K562 (cell line): ENCODE results near the gene DLGAP1.

ENCODE experiments used
- CHD2 ChIP-seq: IDR thresholded peaks from 2 replicates; pipeline ENCODE4 v1.6.1; 2011; ENCODE audit warnings: low read depth, low read length
- CTCF ChIP-seq, 3 experiments: IDR thresholded peaks in 2 of 3; conservative IDR thresholded peaks in 1 of 3; 2 replicates each; pipeline ENCODE4 v1.5.1; 2011 to 2012; ENCODE audit warnings: low read length in 3 of 3, mild to moderate bottlenecking in 3 of 3, control low read depth in 2 of 3, improper control_type of control experiment in 1 of 3, inconsistent platforms in 1 of 3, low read depth in 1 of 3, mixed read lengths in 1 of 3, moderate library complexity in 1 of 3; ENCODE audit not compliant: insufficient read depth in 2 of 3
- HBP1 ChIP-seq: fragments of 450-650 bp; formaldehyde crosslinking; IDR thresholded peaks from 2 replicates; pipeline ENCODE4 v1.4.0; 2022; ENCODE audit warnings: missing genetic modification characterization
- HLTF ChIP-seq: fragments of 450-650 bp; IDR thresholded peaks from 2 replicates; pipeline ENCODE4 v1.6.1; 2016
- MYBL2 ChIP-seq, 2 experiments: fragments of 450-650 bp in 1 of 2; sonication (generic) in 1 of 2; formaldehyde crosslinking in 1 of 2; IDR thresholded peaks; 2 replicates each; pipeline versions ENCODE4 v1.6.1 to v1.8.1; 2017 to 2022; ENCODE audit warnings: borderline replicate concordance in 1 of 2, inconsistent platforms in 1 of 2, low read depth in 1 of 2, mild to moderate bottlenecking in 1 of 2, missing genetic modification reagents in 1 of 2, moderate library complexity in 1 of 2
- NR2C2 ChIP-seq, 2 experiments: fragments of 200-800 bp in 1 of 2; sonication (Bioruptor generic) in 1 of 2; sonication (generic) in 1 of 2; formaldehyde crosslinking in 1 of 2; IDR thresholded peaks; 2 replicates each; pipeline versions ENCODE4 v1.6.1 to v1.8.0; 2016 to 2022; ENCODE audit warnings: mild to moderate bottlenecking in 1 of 2, missing compliant biosample characterization in 1 of 2, missing genetic modification characterization in 1 of 2, missing genetic modification reagents in 1 of 2
- RERE ChIP-seq: sonication (generic); formaldehyde crosslinking; IDR thresholded peaks from 2 replicates; pipeline ENCODE4 v1.8.0; 2023; ENCODE audit warnings: missing genetic modification reagents, mild to moderate bottlenecking, borderline replicate concordance
- SMC3 ChIP-seq: conservative IDR thresholded peaks from 2 replicates; pipeline ENCODE4 v1.6.1; 2011; ENCODE audit warnings: low read depth, low read length, improper control_type of control experiment; ENCODE audit not compliant: insufficient read depth
- ZBTB33 ChIP-seq: sonication (generic); formaldehyde crosslinking; IDR thresholded peaks from 2 replicates; pipeline ENCODE4 v1.8.1; 2023; ENCODE audit warnings: mild to moderate bottlenecking, missing genetic modification reagents
- ZBTB40 ChIP-seq, 2 experiments: fragments of 450-650 bp in 1 of 2; sonication (generic) in 1 of 2; formaldehyde crosslinking in 1 of 2; IDR thresholded peaks; 2 replicates each; pipeline versions ENCODE4 v1.7.1 to v1.9.0; 2016 to 2022; ENCODE audit warnings: inconsistent platforms in 1 of 2, mild to moderate bottlenecking in 1 of 2, missing genetic modification reagents in 1 of 2
- ZNF23 ChIP-seq: fragments of 250-450 bp; sonication (Bioruptor Pico); IDR thresholded peaks from 2 replicates; pipeline ENCODE4 v1.4.0; 2020; ENCODE audit warnings: mild to moderate bottlenecking
- ZNF24 ChIP-seq: fragments of 450-650 bp; IDR thresholded peaks from 2 replicates; pipeline ENCODE4 v1.6.1; 2016
- ZNF584 ChIP-seq: fragments of 200-800 bp; sonication (Bioruptor generic); IDR thresholded peaks from 2 replicates; pipeline ENCODE4 v1.6.1; 2016; ENCODE audit warnings: low read depth, mild to moderate bottlenecking, missing genetic modification characterization, missing compliant biosample characterization

- no peak for TF ChIP-seq HBP1 (CRISPR knock-in tag)
- TF ChIP-seq ZNF24 = no peak
- TF ChIP-seq ZBTB33 (CRISPR knock-in tag) = no peak
- no peak for TF ChIP-seq SMC3
- no peak for TF ChIP-seq ZBTB40 (IDR thresholded peaks at IDR 0.05)
- TF ChIP-seq ZBTB40 (CRISPR knock-in tag; IDR thresholded peaks at IDR 0.05) = no peak
- TF ChIP-seq MYBL2 (IDR thresholded peaks at IDR 0.05; ENCODE audit: low read depth) = no peak
- TF ChIP-seq MYBL2 (CRISPR knock-in tag; IDR thresholded peaks at IDR 0.05; ENCODE audit: borderline replicate concordance) = no peak
- no peak for TF ChIP-seq ZNF23 (CRISPR knock-in tag)
- TF ChIP-seq CTCF (IDR thresholded peaks at IDR 0.05 in 2 of 3, conservative IDR thresholded peaks at IDR 0.05 in 1 of 3; ENCODE audit: insufficient read depth in 2 of 3, low read depth in 1 of 3, low read length in 3 of 3) = no peak
- TF ChIP-seq HLTF = no peak
- no peak for TF ChIP-seq NR2C2 (CRISPR knock-in tag; IDR thresholded peaks at IDR 0.05)
- no peak for TF ChIP-seq NR2C2 (tag; IDR thresholded peaks at IDR 0.05)
- no peak for TF ChIP-seq CHD2
- no peak for TF ChIP-seq ZNF584 (CRISPR knock-in tag)
- no peak for TF ChIP-seq RERE (CRISPR knock-in tag)
Measured at GRCh38 chr18:3960977-3961376, 494.1 kb downstream of the DLGAP1 start.
